Ammon's horn (tissue), 1 donor: ENCODE measurements around the gene PANX3.

Experiments
- DNase-seq: peaks from one replicate; pipeline ENCODE4 v3.0.0-alpha.2; 2016; ENCODE audit warnings: low spot score

The PANX3 gene

DNA sequence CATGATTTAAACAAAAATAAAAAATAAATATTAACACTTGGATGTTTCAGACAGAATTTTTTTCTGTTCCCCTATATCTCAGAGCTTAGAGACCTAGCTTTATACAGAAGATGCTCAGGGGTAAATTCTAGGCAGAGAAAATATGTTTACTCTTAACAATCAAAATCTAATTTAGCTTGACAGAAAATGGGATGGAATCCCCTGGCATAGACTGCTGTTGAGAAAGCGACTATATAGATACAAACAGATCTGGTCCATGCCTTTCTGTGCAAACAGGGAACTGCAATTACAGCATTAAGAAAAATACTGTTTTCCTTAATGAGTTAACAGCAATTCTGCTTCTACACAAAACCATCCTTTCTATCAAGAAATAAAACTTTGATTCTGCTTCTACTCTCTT lies 47.8 kb downstream of the PANX3 start:
- no peak for DNase-seq

DNA sequence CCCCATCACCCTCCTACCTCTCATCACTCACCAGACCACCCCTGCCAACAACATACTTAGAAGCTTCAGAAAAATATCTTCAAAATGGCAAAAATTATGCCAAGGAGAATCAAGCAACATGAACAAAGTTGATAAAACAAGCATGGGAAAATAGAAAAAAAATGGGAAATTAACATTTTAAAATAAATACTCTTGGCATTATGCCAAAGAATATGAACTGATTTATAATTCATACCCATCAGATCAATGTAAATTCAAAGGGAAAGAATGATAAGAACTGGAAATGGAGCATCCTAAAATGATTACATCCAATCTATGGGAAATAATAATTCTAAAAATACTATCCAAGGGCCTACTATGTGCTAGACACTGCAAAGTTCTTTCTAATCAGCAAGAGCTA lies 50.3 kb downstream of the PANX3 start:
- no peak for DNase-seq

GRCh38 chr11:124662106-124662505 lies 50.9 kb downstream of the PANX3 start:
- no peak for DNase-seq

- DNase-seq, result no peak
Measured at GRCh38 chr11:124663861-124664260, 52.6 kb downstream of the PANX3 start.

DNA sequence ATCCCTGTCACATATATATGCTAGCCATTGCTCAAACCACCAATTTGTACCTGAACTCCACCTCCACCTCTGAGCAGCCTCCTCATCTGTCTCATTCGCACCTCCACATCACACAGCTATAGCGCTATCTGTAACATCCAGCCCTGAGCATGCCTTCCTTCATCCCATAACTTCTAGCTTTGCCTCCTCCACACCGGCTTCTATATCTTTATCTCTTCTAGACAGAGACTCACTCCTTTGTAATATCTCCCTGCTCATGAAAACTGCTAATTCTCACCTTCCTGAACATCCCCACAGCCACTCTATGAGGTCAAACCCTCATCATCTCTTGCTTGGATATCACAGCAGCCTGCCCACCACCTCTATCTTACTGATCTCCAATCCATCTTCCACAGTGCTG lies 56.4 kb downstream of the PANX3 start:
- DNase-seq, result no peak

GRCh38 chr11:124669193-124669592 lies 58.0 kb downstream of the PANX3 start:
- peak; percentile 83 for DNase-seq
